Natural killer cell treated with Interleukin-12 subunit alpha and Interleukin-12 subunit beta and Interleukin-15 and Interleukin-18, amount 100 ng/mL, for 72 hours (primary cell): ENCODE measurements around the gene INF2. TPM values are rescaled to one million over a fixed set of nuclear protein-coding genes. Genes with fewer than 3 reads are reported as not detected.

ENCODE experiments used
- ATAC-seq, 2 donors: fragments of 150-1000 bp; cut with Tn5 transposase in 1 of 2; sonication (Bioruptor Pico), chemical (Tn5 transposase) in 1 of 2; 2 replicates each; pipeline ENCODE4 v1.10.0; 2021
- DNase-seq: peaks from one replicate; pipeline ENCODE4 v3.0.0; 2022; ENCODE audit warnings: low spot score
- H3K27ac Mint-ChIP-seq, 2 donors: 1 replicate in 1 of 2; 2 replicates in 1 of 2; pipeline ENCODE4 v1.8.0; 2022; ENCODE audit warnings: mixed read lengths in 2 of 2, mild to moderate bottlenecking in 1 of 2, moderate library complexity in 1 of 2
- H3K27me3 Mint-ChIP-seq, 2 donors: 1 replicate in 1 of 2; 2 replicates in 1 of 2; pipeline ENCODE4 v1.8.0; 2022; ENCODE audit warnings: mixed read lengths in 2 of 2
- H3K36me3 Mint-ChIP-seq: one replicate; pipeline ENCODE4 v1.8.0; 2022; ENCODE audit warnings: mixed read lengths
- H3K4me1 Mint-ChIP-seq, 2 donors: 1 replicate in 1 of 2; 2 replicates in 1 of 2; pipeline ENCODE4 v1.8.0; 2022; ENCODE audit warnings: low read depth in 2 of 2, mixed read lengths in 2 of 2, mild to moderate bottlenecking in 1 of 2
- H3K4me3 Mint-ChIP-seq: one replicate; pipeline ENCODE4 v1.8.0; 2022; ENCODE audit warnings: mixed read lengths
- H3K9me3 Mint-ChIP-seq: 2 replicates; pipeline ENCODE4 v1.8.0; 2022; ENCODE audit warnings: mixed read lengths
- total RNA-seq, 2 donors: library from RNA; stranded (reverse); gene quantifications; one replicate each; pipeline ENCODE4 v1.2.3, GENCODE V29; 2022

INF2 gene
- total RNA-seq, 2 donors from 2014 or later = 19.2 to 44.9 TPM

DNA sequence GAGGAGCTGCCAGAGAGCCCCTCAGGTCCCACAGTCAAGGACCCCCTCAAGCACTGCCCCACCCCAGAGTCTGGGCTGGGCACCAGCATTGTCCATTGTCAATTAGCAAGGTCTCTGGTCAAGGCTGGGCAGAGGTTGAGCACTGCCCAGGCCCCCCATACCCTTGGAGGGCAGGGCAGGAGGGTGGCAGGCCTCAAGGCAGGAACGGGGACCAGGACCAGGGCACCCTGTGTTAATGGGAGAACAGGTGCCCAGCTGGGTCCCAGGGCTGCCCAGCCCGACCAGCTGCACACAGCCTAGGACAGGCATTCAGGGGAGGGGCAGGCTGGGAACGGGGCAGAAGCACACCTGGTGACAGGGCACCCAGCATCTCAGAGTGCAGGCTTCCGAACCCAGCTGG is 82.0 kb downstream of the INF2 start:
- H3K9me3 Mint-ChIP-seq = no peaks in the 10 kb centered on the region
- H3K36me3 Mint-ChIP-seq = no peaks in the 10 kb centered on the region
- DNase-seq = peak; percentile 51
- ATAC-seq = no peak
- no peak overlapping the region for H3K27ac Mint-ChIP-seq
- H3K4me1 Mint-ChIP-seq = no peaks in the 10 kb centered on the region
- no peak overlapping the region for H3K4me3 Mint-ChIP-seq
- no peaks in the 10 kb centered on the region for H3K27me3 Mint-ChIP-seq

Other genes with a start within 250 kb of the INF2 start
- not detected for gene C14orf180, start 109.9 kb upstream of the INF2 start, total RNA-seq
- under 1 TPM; 0.48 to 0.84 TPM for gene TMEM179, start 84.8 kb upstream of the INF2 start, total RNA-seq
- under 1 TPM; 0.50 to 0.61 TPM for gene ADSS1, start 34.6 kb downstream of the INF2 start, total RNA-seq
- 100 to 1,000 TPM in 1 of 2 donors, 10 to 100 TPM in 1; 74.5 to 157 TPM for gene SIVA1, start 63.5 kb downstream of the INF2 start, total RNA-seq
- 100 to 1,000 TPM; 128 to 229 TPM for gene AKT1, start 106.1 kb downstream of the INF2 start, total RNA-seq
- gene ZBTB42, start 111.5 kb downstream of the INF2 start, total RNA-seq = 1 to 10 TPM; 1.3 to 3.0 TPM
- gene CEP170B, start 175.7 kb downstream of the INF2 start, total RNA-seq = 1 to 10 TPM; 3.4 to 3.8 TPM
- gene PLD4, start 235.3 kb downstream of the INF2 start, total RNA-seq = not detected